ENCODE data around the gene SURF2. TPM values are rescaled to one million over a fixed set of nuclear protein-coding genes. Genes with fewer than 3 reads are reported as not detected.
"Not testable (repeated sequence)": the region's sequence is repeated elsewhere in the genome, so short reads cannot be mapped to it uniquely, and the experiment has no call there.

The SURF2 gene
- total RNA-seq, 1 experiment from 2014 or later = 27.8 TPM

DNA sequence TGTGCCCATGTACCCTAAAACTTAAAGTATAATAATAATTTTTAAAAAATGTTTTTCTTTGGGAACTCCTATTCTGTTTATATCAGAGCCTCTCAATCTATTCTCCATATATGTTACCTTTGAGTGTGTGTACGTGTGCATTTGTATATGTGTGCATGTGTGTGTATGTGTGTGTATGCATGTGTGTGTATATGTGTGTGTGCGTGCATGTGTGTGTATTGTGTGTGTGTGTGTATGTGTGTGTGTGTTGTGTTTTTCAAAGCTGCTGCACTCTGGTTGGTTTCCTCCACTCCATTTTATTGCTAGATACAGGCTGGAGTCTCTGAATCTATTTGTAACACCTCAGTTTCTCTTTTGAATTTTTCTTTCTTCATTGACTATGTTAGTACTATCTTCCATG, 40.4 kb upstream of the SURF2 start (continued):
- TF ChIP-seq, protein P1, sequence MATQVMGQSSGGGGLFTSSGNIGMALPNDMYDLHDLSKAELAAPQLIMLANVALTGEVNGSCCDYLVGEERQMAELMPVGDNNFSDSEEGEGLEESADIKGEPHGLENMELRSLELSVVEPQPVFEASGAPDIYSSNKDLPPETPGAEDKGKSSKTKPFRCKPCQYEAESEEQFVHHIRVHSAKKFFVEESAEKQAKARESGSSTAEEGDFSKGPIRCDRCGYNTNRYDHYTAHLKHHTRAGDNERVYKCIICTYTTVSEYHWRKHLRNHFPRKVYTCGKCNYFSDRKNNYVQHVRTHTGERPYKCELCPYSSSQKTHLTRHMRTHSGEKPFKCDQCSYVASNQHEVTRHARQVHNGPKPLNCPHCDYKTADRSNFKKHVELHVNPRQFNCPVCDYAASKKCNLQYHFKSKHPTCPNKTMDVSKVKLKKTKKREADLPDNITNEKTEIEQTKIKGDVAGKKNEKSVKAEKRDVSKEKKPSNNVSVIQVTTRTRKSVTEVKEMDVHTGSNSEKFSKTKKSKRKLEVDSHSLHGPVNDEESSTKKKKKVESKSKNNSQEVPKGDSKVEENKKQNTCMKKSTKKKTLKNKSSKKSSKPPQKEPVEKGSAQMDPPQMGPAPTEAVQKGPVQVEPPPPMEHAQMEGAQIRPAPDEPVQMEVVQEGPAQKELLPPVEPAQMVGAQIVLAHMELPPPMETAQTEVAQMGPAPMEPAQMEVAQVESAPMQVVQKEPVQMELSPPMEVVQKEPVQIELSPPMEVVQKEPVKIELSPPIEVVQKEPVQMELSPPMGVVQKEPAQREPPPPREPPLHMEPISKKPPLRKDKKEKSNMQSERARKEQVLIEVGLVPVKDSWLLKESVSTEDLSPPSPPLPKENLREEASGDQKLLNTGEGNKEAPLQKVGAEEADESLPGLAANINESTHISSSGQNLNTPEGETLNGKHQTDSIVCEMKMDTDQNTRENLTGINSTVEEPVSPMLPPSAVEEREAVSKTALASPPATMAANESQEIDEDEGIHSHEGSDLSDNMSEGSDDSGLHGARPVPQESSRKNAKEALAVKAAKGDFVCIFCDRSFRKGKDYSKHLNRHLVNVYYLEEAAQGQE (IDR thresholded peaks at IDR 0.05; ENCODE audit: low read depth) = no peak
- no peak for TF ChIP-seq CTCF (IDR thresholded peaks at IDR 0.05 in 2 of 3, conservative IDR thresholded peaks at IDR 0.05 in 1 of 3; ENCODE audit: borderline replicate concordance in 1 of 3, insufficient read depth in 1 of 3, low read depth in 2 of 3, low read length in 2 of 3)

GRCh38 chr9:133317551-133317950, 38.8 kb upstream of the SURF2 start:
- H3K79me2 ChIP-seq (ENCODE audit: insufficient read depth, low read length); BruUV-seq (replicated peaks); intact Hi-C loops (cut with micrococcal nuclease); H3K36me3 ChIP-seq (ENCODE audit: control insufficient read depth in 1 of 2, insufficient read depth in 2 of 2, low read length in 2 of 2); ATAC-seq; RAD21 ChIA-PET (ENCODE audit: low non-redundant PET in 1 of 2, low total read pairs in 2 of 2, uncharacterized antibody in 2 of 2, unreplicated experiment in 2 of 2); H3K27me3 ChIP-seq (ENCODE audit: insufficient read depth, low read length); H3K9ac ChIP-seq (ENCODE audit: low read length); H3K4me1 ChIP-seq (ENCODE audit: control insufficient read depth in 1 of 2, insufficient read depth in 2 of 2, low read length in 2 of 2); H3K4me2 ChIP-seq (ENCODE audit: low read length); H4K20me1 ChIP-seq (ENCODE audit: insufficient read depth); POLR2A ChIA-PET; H3K27ac ChIP-seq (ENCODE audit: low read depth, low read length); H3K9me2 ChIP-seq (ENCODE audit: insufficient read depth); H3K9me3 ChIP-seq (ENCODE audit: control insufficient read depth in 1 of 2, insufficient read depth in 1 of 2, low read depth in 1 of 2, low read length in 2 of 2); H2AFZ ChIP-seq (ENCODE audit: low read depth, low read length, poor library complexity, severe bottlenecking); CTCF ChIA-PET; DNase-seq (ENCODE audit: low read depth, low spot score); H3K4me3 ChIP-seq (replicated peaks in 1 of 2; ENCODE audit: low read depth in 1 of 2, low read length in 2 of 2): not testable (repeated sequence)
